KMS-11 (cell line): ENCODE data around the gene CACNA2D3.

Experiments
- H2AFZ ChIP-seq: fragments of 200-600 bp; sonication (generic); 2 replicates; pipeline ENCODE4 v1.6.1; 2016; ENCODE audit warnings: antibody characterized with exemption, mixed run types, low read depth
- H3K27ac ChIP-seq: fragments of 200-600 bp; sonication (generic); 2 replicates; pipeline ENCODE4 v1.6.1; 2016; ENCODE audit warnings: mild to moderate bottlenecking, mixed run types
- H3K27me3 ChIP-seq: fragments of 200-600 bp; sonication (generic); 2 replicates; pipeline ENCODE4 v1.6.1; 2017; ENCODE audit warnings: mild to moderate bottlenecking, low read depth, mixed run types, moderate library complexity; ENCODE audit not compliant: insufficient read depth
- H3K36me3 ChIP-seq: fragments of 200-600 bp; sonication (generic); 2 replicates; pipeline ENCODE4 v1.6.1; 2017; ENCODE audit warnings: mild to moderate bottlenecking, mixed run types; ENCODE audit not compliant: insufficient read depth
- H3K4me1 ChIP-seq: fragments of 200-600 bp; sonication (generic); 2 replicates; pipeline ENCODE4 v1.6.1; 2016; ENCODE audit warnings: mild to moderate bottlenecking, low read depth, mixed run types; ENCODE audit not compliant: poor library complexity, severe bottlenecking
- H3K4me2 ChIP-seq: fragments of 200-600 bp; sonication (generic); 2 replicates; pipeline ENCODE4 v1.7.0; 2016; ENCODE audit warnings: mild to moderate bottlenecking, mixed run types
- H3K4me3 ChIP-seq: fragments of 200-600 bp; sonication (generic); IDR thresholded peaks from 2 replicates; pipeline ENCODE4 v1.6.1; 2017; ENCODE audit warnings: low read depth, low read length, mixed read lengths; ENCODE audit not compliant: insufficient read depth
- H3K79me2 ChIP-seq: fragments of 200-600 bp; sonication (generic); 2 replicates; pipeline ENCODE4 v1.6.1; 2016; ENCODE audit warnings: low read depth, mixed run types; ENCODE audit not compliant: insufficient read depth
- H3K9ac ChIP-seq: fragments of 200-600 bp; sonication (generic); 2 replicates; pipeline ENCODE4 v1.6.1; 2016; ENCODE audit warnings: mild to moderate bottlenecking, mixed run types
- H4K20me1 ChIP-seq: fragments of 200-600 bp; sonication (generic); 2 replicates; pipeline ENCODE4 v1.6.1; 2016; ENCODE audit warnings: mild to moderate bottlenecking, mixed run types; ENCODE audit not compliant: insufficient read depth
- TF ChIP-seq, protein P1 (sequence below): fragments of 200-600 bp; sonication (generic); conservative IDR thresholded peaks from 2 replicates; pipeline ENCODE4 v1.6.1; 2017; ENCODE audit warnings: low read depth, mild to moderate bottlenecking, antibody characterized with exemption, low read length, moderate library complexity, mixed read lengths

CACNA2D3 gene

GRCh38 chr3:54856271-54856670, 733.9 kb downstream of the CACNA2D3 start:
- Histone ChIP-seq H3K4me1 (no peaks in the 10 kb centered on the region), H3K79me2 (no peaks in the 10 kb centered on the region), H3K4me2 (no peak overlapping the region), H4K20me1 (no peaks in the 10 kb centered on the region), H3K9ac (no peak overlapping the region), H3K27me3 (no peaks in the 10 kb centered on the region), H2AFZ (no peak overlapping the region), H3K27ac (no peak overlapping the region), H3K36me3 (no peaks in the 10 kb centered on the region), H3K4me3 (no peak overlapping the region)
- TF ChIP-seq, protein P1, sequence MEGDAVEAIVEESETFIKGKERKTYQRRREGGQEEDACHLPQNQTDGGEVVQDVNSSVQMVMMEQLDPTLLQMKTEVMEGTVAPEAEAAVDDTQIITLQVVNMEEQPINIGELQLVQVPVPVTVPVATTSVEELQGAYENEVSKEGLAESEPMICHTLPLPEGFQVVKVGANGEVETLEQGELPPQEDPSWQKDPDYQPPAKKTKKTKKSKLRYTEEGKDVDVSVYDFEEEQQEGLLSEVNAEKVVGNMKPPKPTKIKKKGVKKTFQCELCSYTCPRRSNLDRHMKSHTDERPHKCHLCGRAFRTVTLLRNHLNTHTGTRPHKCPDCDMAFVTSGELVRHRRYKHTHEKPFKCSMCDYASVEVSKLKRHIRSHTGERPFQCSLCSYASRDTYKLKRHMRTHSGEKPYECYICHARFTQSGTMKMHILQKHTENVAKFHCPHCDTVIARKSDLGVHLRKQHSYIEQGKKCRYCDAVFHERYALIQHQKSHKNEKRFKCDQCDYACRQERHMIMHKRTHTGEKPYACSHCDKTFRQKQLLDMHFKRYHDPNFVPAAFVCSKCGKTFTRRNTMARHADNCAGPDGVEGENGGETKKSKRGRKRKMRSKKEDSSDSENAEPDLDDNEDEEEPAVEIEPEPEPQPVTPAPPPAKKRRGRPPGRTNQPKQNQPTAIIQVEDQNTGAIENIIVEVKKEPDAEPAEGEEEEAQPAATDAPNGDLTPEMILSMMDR = no peak

DNA sequence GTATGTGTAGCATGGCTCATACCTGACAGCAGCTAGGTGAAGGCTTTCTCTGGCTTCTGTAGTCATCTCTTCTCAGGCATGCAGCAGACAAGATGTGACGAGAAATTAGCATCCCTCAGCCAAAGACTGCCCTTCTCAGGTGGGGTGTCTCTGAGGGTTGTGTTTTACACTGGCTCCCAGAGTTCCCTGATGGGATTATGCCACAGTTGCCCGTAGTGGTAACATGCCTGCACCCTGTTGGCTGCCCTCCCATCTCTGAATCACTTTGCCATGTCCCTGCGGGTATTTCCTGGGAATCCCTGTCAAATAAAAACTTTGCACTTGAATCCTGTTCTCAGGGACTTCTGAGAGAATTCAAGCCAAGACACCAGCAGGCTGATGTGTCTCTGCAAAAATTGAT, 735.0 kb downstream of the CACNA2D3 start:
- Histone ChIP-seq H3K9ac (no peak overlapping the region), H3K27ac (no peak overlapping the region), H3K27me3 (no peaks in the 10 kb centered on the region), H3K79me2 (no peaks in the 10 kb centered on the region), H3K4me2 (no peak overlapping the region), H3K36me3 (no peaks in the 10 kb centered on the region), H3K4me1 (no peaks in the 10 kb centered on the region), H4K20me1 (no peaks in the 10 kb centered on the region), H2AFZ (no peak overlapping the region), H3K4me3 (no peak overlapping the region)
- TF ChIP-seq, protein P1 = no peak

- no peaks in the 10 kb centered on the region for H4K20me1 ChIP-seq
Measured at GRCh38 chr3:54858093-54858785, 735.9 kb downstream of the CACNA2D3 start.

GRCh38 chr3:54859184-54859583, 736.8 kb downstream of the CACNA2D3 start:
- Histone ChIP-seq H3K36me3 (no peaks in the 10 kb centered on the region), H2AFZ (no peak overlapping the region), H3K27ac (no peak overlapping the region), H3K4me3 (no peak overlapping the region), H3K4me2 (no peak overlapping the region), H4K20me1 (no peaks in the 10 kb centered on the region), H3K27me3 (no peaks in the 10 kb centered on the region), H3K4me1 (no peaks in the 10 kb centered on the region), H3K79me2 (no peaks in the 10 kb centered on the region), H3K9ac (no peak overlapping the region)
- TF ChIP-seq, protein P1 = no peak

More at GRCh38 chr3:54858093-54858785, 735.9 kb downstream of the CACNA2D3 start:
- Histone ChIP-seq H3K4me3 (no peak overlapping the region), H3K4me2 (no peak overlapping the region), H3K36me3 (no peaks in the 10 kb centered on the region), H3K27ac (no peak overlapping the region), H3K27me3 (no peaks in the 10 kb centered on the region), H3K4me1 (no peaks in the 10 kb centered on the region), H3K9ac (no peak overlapping the region), H3K79me2 (no peaks in the 10 kb centered on the region), H2AFZ (no peak overlapping the region)
- TF ChIP-seq, protein P1 = no peak
